ENCODE measurements around the gene CASS4.

The CASS4 gene

GRCh38 chr20:56439771-56440291, 27.8 kb downstream of the CASS4 start:
- Histone ChIP-seq H3K36me3 (no peaks in the 10 kb centered on the region), H3K4me1 (no peaks in the 10 kb centered on the region), H3K9me3 (no peaks in the 10 kb centered on the region), H3K27me3 (no peaks in the 10 kb centered on the region), H3K4me3 (ENCODE audit: low read depth, low read length) (no peak overlapping the region)
- no peak for DNase-seq
- TF ChIP-seq CTCF (IDR thresholded peaks at IDR 0.05; ENCODE audit: low read depth, low read length): no peak

- Histone ChIP-seq H3K36me3 (no peaks in the 10 kb centered on the region), H3K27me3 (no peaks in the 10 kb centered on the region), H3K9me3 (no peaks in the 10 kb centered on the region), H3K4me3 (ENCODE audit: low read depth, low read length) (no peak overlapping the region), H3K4me1 (no peaks in the 10 kb centered on the region)
- no peak for TF ChIP-seq CTCF (IDR thresholded peaks at IDR 0.05; ENCODE audit: low read depth, low read length)
- no peak for DNase-seq
Observed at GRCh38 chr20:56440346-56441007, 28.4 kb downstream of the CASS4 start.

- no peak for TF ChIP-seq CTCF (IDR thresholded peaks at IDR 0.05; ENCODE audit: low read depth, low read length)
- DNase-seq: no peak
- no peaks in the 10 kb centered on the region for H3K4me1 ChIP-seq
- no peak overlapping the region for H3K4me3 ChIP-seq (ENCODE audit: low read depth, low read length)
- no peaks in the 10 kb centered on the region for H3K9me3 ChIP-seq
- H3K36me3 ChIP-seq: no peaks in the 10 kb centered on the region
- no peaks in the 10 kb centered on the region for H3K27me3 ChIP-seq
Observed at GRCh38 chr20:56442389-56443365, 30.6 kb downstream of the CASS4 start.

- Histone ChIP-seq H3K9me3 (no peaks in the 10 kb centered on the region), H3K27me3 (no peaks in the 10 kb centered on the region), H3K4me1 (no peaks in the 10 kb centered on the region), H3K4me3 (ENCODE audit: low read depth, low read length) (no peak overlapping the region), H3K36me3 (no peaks in the 10 kb centered on the region)
- no peak for DNase-seq
- no peak for TF ChIP-seq CTCF (IDR thresholded peaks at IDR 0.05; ENCODE audit: low read depth, low read length)
Observed at GRCh38 chr20:56443654-56444540, 31.8 kb downstream of the CASS4 start.

GRCh38 chr20:56445130-56445529, 33.1 kb downstream of the CASS4 start:
- no peak for DNase-seq
- no peak for TF ChIP-seq CTCF (IDR thresholded peaks at IDR 0.05; ENCODE audit: low read depth, low read length)
- Histone ChIP-seq H3K4me3 (ENCODE audit: low read depth, low read length) (no peak overlapping the region), H3K27me3 (no peaks in the 10 kb centered on the region), H3K4me1 (no peaks in the 10 kb centered on the region), H3K36me3 (no peaks in the 10 kb centered on the region), H3K9me3 (no peaks in the 10 kb centered on the region)
